SIG-M5 (cell line): ENCODE measurements around the gene POGLUT3.

Experiments used
- DNase-seq: peaks from one replicate; lab custom pipeline; 2025; lab: John Stamatoyannopoulos, UW

POGLUT3 gene, protein sequence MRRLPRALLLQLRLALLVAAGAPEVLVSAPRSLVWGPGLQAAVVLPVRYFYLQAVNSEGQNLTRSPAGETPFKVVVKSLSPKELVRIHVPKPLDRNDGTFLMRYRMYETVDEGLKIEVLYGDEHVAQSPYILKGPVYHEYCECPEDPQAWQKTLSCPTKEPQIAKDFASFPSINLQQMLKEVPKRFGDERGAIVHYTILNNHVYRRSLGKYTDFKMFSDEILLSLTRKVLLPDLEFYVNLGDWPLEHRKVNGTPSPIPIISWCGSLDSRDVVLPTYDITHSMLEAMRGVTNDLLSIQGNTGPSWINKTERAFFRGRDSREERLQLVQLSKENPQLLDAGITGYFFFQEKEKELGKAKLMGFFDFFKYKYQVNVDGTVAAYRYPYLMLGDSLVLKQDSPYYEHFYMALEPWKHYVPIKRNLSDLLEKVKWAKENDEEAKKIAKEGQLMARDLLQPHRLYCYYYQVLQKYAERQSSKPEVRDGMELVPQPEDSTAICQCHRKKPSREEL

DNA sequence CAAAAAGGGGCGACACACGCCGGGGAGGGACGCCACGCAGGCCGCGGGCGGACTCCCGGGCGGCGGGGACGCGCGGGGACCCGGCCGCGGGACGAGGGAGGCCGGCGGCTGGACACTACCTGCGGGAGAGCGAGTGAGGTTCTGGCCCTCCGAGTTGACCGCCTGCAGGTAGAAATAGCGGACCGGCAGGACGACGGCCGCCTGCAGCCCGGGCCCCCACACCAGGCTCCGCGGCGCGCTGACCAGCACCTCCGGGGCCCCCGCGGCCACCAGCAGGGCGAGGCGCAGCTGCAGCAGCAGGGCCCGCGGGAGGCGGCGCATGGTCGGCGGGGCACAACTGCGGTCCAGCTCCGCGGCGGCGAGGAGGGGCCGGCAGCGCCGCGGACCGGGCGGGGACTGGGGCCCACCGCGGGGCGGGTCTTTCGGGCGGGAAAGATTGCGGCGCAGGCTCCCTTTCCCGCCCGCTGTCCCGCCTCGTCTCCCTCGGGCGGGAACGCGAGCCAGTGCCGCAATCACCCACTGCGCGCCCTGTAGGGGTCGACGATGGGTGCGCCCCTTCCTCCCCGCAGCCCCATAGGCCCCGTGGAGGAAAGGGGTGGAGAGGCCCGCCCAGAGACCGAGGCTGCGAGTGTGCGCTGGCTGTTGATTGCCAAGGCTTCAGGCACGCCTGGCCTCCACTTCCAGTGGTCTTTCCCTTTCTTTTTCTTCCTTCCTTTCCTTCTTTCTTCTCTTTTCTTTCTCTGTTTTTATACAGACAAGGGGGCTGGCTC is at the start of gene POGLUT3:
TSS of gene POGLUT3 (minus strand) at position 339 of the 770 bp plus-strand sequence. CDS start at position 321, 18 bp downstream.
- no peak for DNase-seq

DNA sequence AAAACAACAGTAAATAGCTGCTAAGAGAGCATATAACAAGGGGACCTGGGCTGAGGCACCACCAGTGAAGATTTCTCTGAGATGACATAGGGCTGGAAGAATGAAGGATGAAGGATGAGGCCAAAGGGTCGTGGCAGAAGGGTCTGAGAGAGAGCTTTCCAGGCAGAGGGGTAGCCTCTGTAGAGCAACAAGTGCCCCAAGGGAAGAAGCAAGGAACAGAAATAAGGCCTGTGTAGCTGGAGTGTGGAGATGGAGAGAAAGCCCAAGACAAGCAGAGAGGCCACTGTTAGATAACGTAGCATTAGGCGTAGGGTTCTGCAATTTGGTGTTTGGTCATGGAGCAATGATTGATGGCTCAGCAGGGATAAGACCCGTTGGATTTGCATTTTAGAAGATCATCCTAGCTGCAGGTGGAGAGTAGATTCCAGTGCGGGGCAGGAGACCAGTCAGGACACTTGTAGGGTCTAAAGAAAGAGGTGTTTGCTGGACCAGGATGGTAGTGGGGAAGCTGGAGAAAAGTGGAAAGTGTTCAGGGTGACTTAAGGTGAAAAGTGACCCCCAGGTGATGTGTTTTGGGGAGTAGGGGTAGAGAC is 47.8 kb upstream of the POGLUT3 start:
- no peak for DNase-seq

DNA sequence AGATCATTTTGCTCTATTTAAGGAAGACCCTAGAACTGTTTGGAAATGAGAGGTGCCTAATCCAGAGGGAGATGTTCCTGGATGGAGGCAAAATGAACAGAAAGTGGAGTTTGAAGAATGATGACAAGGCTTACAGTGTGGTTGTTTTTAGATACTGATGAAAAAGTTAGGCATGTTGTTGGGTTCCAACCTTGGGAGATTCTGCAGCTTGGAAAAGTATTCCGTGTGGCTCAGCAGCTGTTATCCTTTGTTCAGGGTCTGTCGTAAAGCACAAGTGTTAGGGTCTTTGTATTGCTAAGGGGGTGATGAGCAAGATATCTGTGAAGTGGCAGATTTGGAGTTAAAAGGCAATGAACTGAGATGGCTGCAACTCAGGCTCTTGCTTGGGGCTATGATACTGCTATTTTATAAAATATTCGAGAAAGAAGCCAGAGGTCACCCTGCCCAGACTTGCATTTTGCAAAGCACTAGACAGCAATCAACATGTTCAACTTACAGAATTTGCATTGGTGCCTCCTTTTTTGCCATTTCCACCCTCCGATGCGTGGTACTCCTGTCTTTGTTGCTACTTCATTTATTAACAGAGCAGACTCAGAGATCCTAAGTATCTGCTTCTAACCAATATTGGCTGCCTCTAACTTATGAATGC is 45.3 kb upstream of the POGLUT3 start:
- DNase-seq: no peak

DNA sequence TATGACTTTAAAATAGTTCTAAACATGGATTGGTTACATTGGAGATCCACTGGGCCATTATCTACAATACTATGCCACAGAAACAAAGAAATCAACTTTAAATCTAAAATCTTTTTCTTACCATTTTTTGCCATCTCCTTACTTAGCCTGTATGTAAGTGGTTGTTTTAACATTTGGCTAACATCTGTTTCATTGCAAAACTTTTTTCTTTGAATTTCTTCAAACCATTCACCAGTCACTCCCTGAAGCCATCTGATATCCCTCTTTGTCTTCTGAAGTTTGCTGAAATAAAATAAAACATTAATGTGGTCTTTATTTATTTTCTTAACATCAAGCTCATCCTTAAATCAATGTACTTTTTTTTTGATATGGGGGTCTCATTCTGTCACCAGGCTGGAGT is 43.3 kb upstream of the POGLUT3 start:
- no peak for DNase-seq

DNA sequence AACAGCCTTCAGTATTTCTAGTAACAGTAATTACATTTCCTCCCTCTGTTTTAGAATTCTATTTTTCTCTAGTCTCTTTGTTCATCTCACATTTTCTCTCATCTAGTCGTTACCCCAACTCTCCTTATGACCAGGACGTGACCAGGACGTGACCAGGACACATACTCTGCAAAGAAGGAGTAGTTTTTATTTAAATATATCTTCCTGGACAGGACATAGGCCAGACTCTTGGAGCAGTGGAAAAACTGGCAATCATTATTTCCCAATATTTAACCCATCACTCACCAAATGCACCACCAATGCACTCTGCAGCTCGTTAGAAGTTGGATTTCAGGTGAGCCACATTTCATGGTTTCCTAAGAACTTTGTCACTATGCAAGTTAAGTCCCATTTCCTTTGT is 40.3 kb upstream of the POGLUT3 start:
- no peak for DNase-seq

DNA sequence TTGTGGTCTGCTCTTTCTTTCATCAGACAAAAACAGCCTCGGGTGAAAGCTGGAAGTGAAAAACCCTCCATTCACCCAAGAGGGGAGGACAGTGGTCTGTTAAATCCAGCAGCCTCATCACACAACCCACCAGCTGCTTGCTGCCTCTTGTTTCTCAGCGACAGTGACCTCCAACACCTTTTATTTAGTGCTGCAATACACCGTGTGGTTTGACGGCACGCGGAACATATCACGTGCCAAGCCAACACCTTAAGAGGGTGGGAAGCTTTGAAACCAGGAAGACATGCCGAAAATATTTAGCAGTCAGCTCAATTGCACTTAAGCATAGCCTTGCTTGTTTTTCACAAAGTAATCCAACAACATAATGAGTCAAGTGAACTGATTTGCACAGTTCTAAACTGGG is 39.8 kb upstream of the POGLUT3 start:
- DNase-seq: no peak

DNA sequence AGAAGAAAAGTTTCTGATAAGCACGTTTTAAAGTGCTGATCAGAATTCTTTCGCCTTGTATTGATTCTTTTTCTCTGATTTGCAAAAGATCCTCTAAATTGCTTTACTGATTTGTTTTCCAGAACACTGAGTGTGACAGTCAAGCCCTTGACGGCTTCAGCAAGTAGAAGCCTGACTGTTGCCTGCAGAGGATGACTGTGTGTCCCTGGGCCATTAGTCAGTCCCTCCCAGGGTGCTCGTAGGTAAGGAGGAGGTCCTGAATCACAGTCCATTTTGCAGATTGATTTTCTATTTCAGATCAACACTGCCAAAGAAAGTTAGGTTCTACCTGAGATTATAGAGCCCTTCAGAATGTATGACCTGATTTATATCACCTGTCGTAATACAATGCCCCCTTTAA is 38.6 kb upstream of the POGLUT3 start:
- DNase-seq: no peak

DNA sequence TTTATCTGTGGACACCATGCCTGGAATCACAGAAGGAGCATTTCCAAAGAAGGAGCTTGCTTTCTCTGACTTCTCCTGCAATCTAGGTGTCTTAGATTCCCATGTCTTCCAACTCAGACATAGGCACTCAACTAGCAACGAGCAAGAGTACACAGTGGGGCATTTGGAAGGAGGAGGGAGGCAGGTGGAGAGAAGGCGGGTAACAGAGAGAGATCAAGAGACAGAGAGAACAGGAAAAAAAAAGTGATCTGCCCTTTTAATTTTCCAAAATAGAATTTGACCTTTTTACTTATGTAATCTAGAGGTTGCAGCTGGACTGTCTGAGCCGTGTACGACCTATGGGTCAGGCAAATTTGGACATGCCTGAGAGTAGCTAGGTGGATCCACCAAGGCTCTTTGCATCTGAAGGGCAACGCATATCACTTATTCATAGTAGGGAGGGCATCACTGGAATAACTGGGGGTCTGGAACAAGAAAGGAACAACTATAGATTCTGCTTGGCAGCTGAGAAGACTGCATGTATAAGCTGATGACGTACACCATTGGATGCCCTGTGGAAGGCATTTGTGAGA is 37.3 kb upstream of the POGLUT3 start:
- no peak for DNase-seq

DNA sequence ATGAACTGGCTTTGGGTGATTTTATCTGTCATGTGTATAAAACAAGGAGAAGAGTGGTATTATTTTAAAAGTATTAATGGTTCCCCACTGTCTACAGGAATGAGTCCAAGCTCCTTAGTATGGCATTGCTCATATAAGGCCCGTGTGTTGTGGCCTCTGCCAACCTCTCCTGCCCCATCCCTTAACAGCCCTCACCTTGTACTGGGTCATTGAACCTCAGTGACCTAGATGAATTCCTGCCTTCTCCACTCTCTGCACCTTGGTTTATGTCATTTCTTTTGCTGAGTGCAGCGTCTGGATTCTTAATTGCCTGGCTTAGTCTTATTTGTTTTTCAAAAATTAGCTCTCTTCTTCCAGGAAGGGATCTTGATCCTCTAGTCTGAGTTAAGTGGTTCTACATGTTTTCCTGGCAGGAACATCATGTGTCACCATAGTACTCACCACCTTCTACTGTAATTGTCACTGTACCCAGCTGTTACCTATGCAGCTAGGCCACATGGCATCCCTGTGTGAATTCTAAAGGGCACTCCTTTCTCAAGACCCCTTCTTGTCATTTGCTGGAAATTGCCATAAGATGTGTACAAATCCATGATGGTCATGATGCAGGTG is 36.2 kb upstream of the POGLUT3 start:
- no peak for DNase-seq

DNA sequence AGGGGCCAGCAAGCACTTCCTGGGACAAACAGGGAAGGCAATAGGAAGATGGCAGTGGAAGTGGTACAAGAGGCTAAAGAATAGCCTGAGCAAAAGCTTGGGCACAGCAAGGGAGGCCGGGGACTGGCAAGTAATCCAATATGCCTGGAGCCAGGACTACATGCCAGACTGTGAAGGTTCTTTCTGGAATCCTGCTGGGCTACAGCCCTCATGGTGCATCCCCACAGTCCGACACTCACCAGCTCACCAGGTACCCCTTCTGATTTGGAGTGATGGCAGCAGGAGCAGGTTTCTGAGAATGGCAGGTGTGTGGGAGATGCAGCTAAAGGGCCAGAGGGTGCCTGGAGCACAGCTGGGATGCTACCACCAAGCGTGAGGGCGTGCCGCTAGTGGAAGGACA is 32.2 kb upstream of the POGLUT3 start:
- no peak for DNase-seq

DNA sequence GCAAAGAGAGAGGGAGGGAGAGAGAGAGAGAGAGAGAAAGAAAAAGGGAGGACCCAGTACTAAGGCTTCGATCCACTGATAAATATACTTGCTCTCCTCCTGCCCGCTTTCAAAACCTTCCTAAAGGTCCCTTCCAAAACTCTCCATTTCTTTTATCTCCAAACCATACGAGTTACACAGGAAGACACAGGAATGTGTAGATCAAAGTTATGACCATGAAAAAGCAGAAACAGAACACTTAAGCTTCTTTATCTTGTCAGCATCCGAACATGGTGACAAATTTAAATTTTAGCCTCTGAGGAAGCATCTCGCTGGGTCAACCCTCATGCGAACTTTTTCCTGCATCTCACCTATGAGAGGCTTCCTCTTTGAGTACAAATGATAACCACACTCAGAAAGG is 29.2 kb upstream of the POGLUT3 start:
- no peak for DNase-seq

DNA sequence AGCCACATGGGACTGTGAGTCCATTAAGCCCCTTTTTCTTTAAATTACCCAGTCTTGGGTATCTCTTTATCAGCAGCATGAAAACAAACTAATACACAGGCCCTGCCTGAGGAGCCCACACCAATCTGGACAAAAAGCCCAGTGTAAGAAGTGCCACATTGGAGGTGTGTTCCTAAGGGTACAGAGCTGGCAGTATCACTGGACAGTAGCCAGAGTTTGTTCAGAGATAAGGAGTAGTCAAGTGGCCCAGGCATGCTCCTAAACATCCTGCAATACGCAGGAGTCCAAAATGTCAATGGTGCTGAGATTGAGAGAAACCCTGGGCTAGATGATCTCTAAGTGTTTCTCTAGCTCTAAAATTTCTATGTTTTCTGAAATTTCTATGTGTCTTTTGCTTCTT is 27.0 kb upstream of the POGLUT3 start:
- no peak for DNase-seq

DNA sequence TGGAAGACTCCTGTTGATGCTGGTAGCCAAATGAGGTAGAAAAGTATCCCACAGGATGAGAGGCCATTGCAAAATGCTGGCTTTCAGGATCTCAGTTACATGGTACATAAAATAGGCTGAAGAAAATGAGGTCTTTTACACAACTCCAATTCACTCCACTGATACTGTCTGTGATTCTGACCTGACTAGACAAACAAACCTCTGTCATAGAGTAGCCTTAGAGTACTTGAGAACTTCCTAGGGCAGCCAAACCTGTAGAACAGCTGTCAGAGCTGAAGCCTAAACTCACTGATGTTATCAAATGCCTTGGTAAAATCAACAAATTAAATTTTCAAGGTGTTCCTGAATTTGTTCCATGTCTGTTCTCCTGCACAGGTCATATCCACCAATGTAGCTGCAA is 26.2 kb upstream of the POGLUT3 start:
- no peak for DNase-seq

DNA sequence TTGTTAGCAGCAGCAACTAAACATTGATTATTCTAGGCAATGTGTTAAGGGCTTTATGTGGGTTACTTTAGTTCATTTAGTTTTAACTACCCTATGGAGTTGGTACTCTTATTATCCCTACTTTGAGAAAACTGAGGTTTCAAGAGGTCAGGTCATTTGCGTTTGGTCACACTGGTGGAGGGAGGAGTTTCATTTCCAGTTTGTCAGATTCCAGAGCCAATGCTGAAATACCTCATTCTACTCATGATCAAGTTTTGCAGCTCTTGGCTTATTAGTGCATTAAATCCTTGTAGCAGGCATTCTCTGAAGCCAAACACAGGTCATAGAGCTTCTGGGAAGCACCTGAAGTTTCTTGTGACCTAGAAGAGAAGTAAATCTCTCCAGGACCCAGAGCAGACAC is 24.1 kb upstream of the POGLUT3 start:
- DNase-seq: no peak

DNA sequence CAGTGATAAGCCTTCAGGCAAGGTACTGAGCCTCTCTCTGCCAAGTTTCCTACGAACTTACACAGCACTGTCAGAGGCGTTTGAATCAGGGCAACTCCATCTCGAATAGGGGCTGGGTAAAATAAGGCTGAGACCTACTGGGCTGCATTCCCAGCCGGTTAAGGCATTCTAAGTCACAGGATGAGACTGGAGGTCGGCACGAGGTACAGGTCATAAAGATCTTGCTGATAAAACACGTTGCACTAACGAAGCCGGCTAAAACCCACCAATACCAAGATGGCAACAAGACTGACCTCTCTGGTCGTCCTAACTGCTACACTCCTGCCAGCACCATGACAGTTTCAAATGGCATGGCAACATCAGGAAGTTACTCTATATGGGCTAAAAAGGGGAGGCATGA is 20.4 kb upstream of the POGLUT3 start:
- DNase-seq: no peak

DNA sequence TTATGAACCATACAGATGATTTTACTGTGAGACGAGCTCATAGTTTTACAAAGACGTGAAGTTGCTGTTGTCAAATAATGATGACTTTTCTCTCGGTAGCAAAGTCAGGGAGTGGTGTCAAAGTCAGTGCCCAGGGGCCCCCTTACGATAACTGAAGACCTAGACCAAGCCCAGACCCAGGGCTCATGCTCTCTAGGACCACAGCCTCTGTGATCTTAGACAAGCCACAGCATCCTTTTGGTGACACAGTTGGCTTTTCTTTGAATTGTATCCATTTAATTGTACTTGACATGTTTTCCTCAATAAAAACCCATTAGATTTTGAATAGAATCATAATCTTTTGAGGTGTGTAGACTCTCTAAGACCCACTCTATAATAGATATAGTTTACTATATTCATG is 17.9 kb upstream of the POGLUT3 start:
- DNase-seq: no peak

DNA sequence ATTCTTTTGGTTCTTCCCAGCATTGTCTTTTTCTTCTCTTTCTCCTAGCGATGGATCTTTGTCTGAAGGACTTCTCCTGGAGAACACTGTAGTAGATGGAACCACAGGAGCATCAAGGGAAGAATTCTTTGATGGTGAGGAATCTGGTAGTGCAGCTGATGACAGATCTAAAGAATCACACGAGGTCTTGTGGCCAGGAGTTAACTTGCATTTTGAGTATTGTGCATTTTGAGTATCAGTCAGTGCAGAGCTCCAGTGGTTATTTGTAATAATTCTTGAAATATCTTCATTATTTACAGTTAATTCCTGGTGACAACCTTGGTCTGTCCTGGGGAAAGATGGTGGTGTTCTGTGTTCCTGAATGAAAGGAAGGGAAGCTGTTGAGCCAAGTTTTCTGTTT is 14.5 kb upstream of the POGLUT3 start:
- no peak for DNase-seq

DNA sequence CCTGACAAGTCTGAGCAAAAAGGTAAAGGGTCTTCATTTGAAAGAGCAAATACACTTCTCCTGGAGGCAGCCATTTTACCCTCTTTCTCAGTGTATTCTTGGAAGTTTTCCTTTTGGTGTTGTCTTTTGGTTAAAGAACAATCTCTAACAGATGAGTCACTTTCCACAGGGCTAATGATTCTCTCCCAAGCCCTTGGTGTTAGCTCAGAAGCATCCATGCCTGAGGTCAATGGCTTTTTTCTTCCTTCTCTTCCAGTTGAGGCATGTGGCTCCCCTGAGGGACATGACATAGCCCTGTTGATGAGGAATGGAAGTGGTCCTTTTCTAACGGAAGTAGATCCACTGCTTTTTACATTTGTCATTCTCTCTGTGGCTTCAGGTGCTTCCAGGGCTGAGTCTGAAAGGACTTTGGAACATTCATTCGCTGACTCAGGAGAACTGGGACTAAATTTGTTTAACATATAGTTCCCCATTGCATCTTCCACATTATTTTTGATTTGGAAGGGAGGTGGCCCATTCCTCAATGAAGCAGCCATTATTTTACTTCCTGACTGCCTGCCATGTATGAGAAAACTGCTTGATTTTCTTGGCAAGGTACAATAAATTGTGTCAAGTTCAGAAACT is 13.8 kb upstream of the POGLUT3 start:
- DNase-seq: no peak

DNA sequence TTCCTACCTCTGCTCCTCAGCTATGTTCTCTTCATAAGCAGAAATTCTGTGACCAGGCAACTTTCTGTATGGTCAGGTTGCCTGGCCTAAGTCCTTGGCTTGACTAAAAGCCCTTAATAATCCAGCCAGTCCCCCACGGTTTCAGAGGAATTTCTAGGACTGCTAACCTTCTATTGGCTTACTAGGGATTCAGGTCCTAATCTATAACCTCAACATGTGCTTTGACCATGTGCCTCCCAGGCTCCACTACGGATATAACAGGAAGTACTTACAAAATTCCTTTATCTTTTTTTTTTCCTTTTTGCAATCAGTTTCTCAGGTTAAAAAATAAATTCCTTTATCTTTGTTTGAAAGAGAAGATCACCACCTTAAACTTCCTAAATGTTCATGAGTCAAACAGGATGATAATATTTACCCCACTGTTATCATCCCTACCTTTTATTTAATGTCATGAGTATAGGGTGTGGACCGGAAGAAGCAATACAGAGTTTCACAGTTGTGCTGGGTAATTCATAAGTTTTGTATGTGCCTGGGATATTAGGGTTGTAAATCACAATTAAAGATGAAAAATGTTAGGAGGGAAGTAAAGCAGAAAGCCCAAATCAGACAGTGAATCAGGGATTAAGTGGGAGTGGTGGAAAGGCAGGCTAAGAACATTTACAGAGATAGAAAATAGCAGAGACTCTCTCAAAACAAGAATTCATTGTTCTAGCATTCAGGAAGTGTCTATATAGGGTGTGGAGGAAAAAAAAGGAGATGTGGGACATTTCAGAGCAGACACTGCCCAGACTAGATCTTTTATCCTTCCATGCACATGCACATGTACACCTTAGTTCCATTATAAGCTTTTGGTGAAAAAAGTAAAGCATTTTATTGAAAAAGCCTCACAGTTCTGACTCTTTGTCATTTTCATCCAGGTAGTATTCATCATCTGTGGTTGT is 10.7 kb upstream of the POGLUT3 start:
- DNase-seq: no peak

DNA sequence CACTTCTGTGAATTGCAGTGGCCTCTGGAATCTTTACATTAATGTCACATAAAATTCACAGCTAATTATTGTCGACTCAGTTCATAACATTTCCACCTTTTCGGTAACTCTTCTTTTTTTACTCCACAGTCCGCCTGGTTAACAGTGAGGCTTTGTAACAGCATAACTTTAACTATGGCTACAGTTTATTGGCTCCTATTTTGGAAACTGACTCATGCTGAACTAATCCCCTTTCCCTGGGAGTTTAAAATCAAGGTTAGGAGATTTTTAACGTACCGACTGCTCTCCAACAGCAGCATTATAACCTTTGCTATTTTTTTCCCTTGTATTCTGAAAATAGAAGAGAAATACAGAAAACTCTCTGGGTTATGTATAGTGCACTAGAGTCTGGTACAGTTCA is 3.2 kb upstream of the POGLUT3 start:
- no peak for DNase-seq
